ENCODE data around the gene ZRSR2. TPM values are rescaled to one million over a fixed set of nuclear protein-coding genes. Genes with fewer than 3 reads are reported as not detected.

ZRSR2 gene
- total and polyA plus RNA-seq, 9 of the 15 experiments (the other 6 are each of a cell fraction or from before 2014, with no cell fraction given), result 3.5 to 19.5 (median 8.6) TPM

GRCh38 chrX:15749642-15750610 lies 40.4 kb upstream of the ZRSR2 start (continued):
- TF ChIP-seq CHD7 (IDR thresholded peaks at IDR 0.05; ENCODE audit: low read depth, low read length) (no peak), TCF7 (IDR thresholded peaks at IDR 0.05; ENCODE audit: borderline replicate concordance) (no peak), HNRNPK (IDR thresholded peaks at IDR 0.05; ENCODE audit: low read depth, low read length, poor library complexity, severe bottlenecking) (no peak)
